Heart left ventricle (tissue), 16 donors: ENCODE results near the gene FBXO5. TPM values are rescaled to one million over a fixed set of nuclear protein-coding genes. Genes with fewer than 3 reads are reported as not detected.
A peak's percentile ranks its signal among the peaks of the same experiment; 100 is the strongest.

Experiments used
- ATAC-seq, 4 donors: fragments of 200-7000 bp; cut with Tn5 transposase; one replicate each; pipeline ENCODE4 v1.9.1; 2020 to 2022; ENCODE audit warnings: moderate library complexity in 4 of 4, mild to moderate bottlenecking in 3 of 4, moderate number of reproducible peaks in 1 of 4
- DNase-seq, 5 donors: peaks; one replicate each; pipeline ENCODE4 v3.0.0-alpha.2; 2020
- H3K27ac ChIP-seq, 12 donors: fragments of 200-600 bp; sonication (generic) in 4 of 12; one replicate each; pipeline versions ENCODE4 v1.5.0 to v1.8.0; 2016 to 2022; ENCODE audit warnings: mild to moderate bottlenecking in 2 of 12
- H3K27me3 ChIP-seq, 9 donors: fragments of 200-600 bp; sonication (generic) in 2 of 9; one replicate each; pipeline versions ENCODE4 v1.5.1 to v1.8.0; 2016 to 2022; ENCODE audit warnings: mild to moderate bottlenecking in 3 of 9
- H3K36me3 ChIP-seq, 9 donors: fragments of 200-600 bp; sonication (generic) in 2 of 9; one replicate each; pipeline versions ENCODE4 v1.5.0 to v1.8.0; 2018 to 2022; ENCODE audit warnings: mild to moderate bottlenecking in 2 of 9
- H3K4me1 ChIP-seq, 12 donors: fragments of 200-600 bp; sonication (generic) in 4 of 12; one replicate each; pipeline versions ENCODE4 v1.5.0 to v1.8.0; 2016 to 2022; ENCODE audit warnings: mild to moderate bottlenecking in 3 of 12
- H3K4me3 ChIP-seq, 12 donors: fragments of 200-600 bp; sonication (generic) in 4 of 12; one replicate each; pipeline versions ENCODE4 v1.5.0 to v1.8.0; 2017 to 2022; ENCODE audit warnings: mild to moderate bottlenecking in 9 of 12, moderate library complexity in 4 of 12
- H3K9me3 ChIP-seq, 12 donors: fragments of 200-600 bp; sonication (generic) in 4 of 12; one replicate each; pipeline versions ENCODE4 v1.5.0 to v1.8.0; 2016 to 2022; ENCODE audit warnings: mild to moderate bottlenecking in 1 of 12
- POLR2A ChIP-seq, 2 donors: fragments of 450-650 bp; IDR thresholded peaks; one replicate each; pipeline ENCODE4 v1.6.1; 2017; ENCODE audit warnings: antibody characterized with exemption in 2 of 2, mild to moderate bottlenecking in 2 of 2, moderate library complexity in 2 of 2
- WGBS, 4 donors: extraction: QIAGEN DNeasy Blood & Tissue Kit in 2 of 4; methylation state at CpG; one replicate each; pipeline versions ENCODE4 v1.1.5 to v1.1.7; 2013 to 2018; 5-methylcytosine and 5-hydroxymethylcytosine counted together
- intact Hi-C, 10 donors: fragments of 100-400 bp; cut with DNase I; formaldehyde crosslinking; loops; one replicate each; pipeline versions ENCODE4 v1.11.1 to v1.14.2; 2022
- polyA plus RNA-seq, 2 donors: library from polyadenylated mRNA; stranded (reverse); fragments of 200-250 nt; gene quantifications; one replicate each; pipeline ENCODE4 v1.2.3, GENCODE V29; 2013
- total RNA-seq, 9 donors: library from RNA; depleted of rRNA in 2 of 9; stranded (reverse); fragments of >200 nt in 2 of 9; fragmentation: NEBNext Ultra II Directional in 3 of 9; extraction: Animal tissue kit (Norgen Biotek cat#: 25700) in 3 of 9; gene quantifications; one replicate each; pipeline versions ENCODE4 v1.1.0 to v1.2.4, GENCODE V29; 2016 to 2023
- TF ChIP-seq, protein P1 (sequence below), 12 donors: fragments of 200-600 bp; sonication (generic) in 4 of 12; IDR thresholded peaks; one replicate each; pipeline versions ENCODE4 v1.5.0 to v1.8.0; 2018 to 2022; ENCODE audit warnings: antibody characterized with exemption in 12 of 12, mild to moderate bottlenecking in 5 of 12
- donor health status: ischemic (EF 13 %, LVEDD 7.1; RV severe dilation, severe dysfunction).
- donor health status: healthy with polysubstance abuse.
- donor health status: DM: no; HTN: yes; CAD: no.
- donor health status: DM: no; HTN: no; CAD: no.
- donor health status: ischemic (EF 25% LVEDD 6.9; RV normal size, moderate dysfunction).
- donor health status: ischemic (EF 25% LVEDD 5.7; RV mildly dilated, moderate dysfunction).
- donor health status: healthy.
- donor health status: DM: yes; HTN: yes; CAD: no.
- donor health status: ischemic (EF 35%, LVEDD 5.7; RV mildly dilated, moderate dysfunction).
- donor health status: nonischemic (EF 11% LVEDD 7.7; RV severe dilation, severe dysfunction).
- donor health status: DM: yes; HTN: yes; CAD: no.
- donor health status: PGD.
- donor health status: ischemic (EF 29% LVEDD 5.4; RV normal size, mild dysfunction).
- donor health status: nonischemic (EF 23%, LVEDD 6.1; RV moderate dilation, normal function).

The FBXO5 gene
- total and polyA plus RNA-seq, 11 donors: 0.65 to 5.1 (median 1.7) TPM

- Histone ChIP-seq H3K27ac (no peak overlapping the region), H3K4me1 (no peaks in the 10 kb centered on the region), H3K9me3 (no peaks in the 10 kb centered on the region), H3K4me3 (no peak overlapping the region), H3K36me3 (no peaks in the 10 kb centered on the region), H3K27me3 (no peaks in the 10 kb centered on the region)
- intact Hi-C loops: loop anchor here in 1 of 10 donors (10.0 kb wide), 1 partner anchor 59 kb away; no protein-coding TSS in a partner anchor
- WGBS, 4 donors: 70 to 84% (median 78%) methylated on average over 2 of the region's 2 CpGs
- no peak for TF ChIP-seq POLR2A (IDR thresholded peaks at IDR 0.05)
- TF ChIP-seq, protein P1, sequence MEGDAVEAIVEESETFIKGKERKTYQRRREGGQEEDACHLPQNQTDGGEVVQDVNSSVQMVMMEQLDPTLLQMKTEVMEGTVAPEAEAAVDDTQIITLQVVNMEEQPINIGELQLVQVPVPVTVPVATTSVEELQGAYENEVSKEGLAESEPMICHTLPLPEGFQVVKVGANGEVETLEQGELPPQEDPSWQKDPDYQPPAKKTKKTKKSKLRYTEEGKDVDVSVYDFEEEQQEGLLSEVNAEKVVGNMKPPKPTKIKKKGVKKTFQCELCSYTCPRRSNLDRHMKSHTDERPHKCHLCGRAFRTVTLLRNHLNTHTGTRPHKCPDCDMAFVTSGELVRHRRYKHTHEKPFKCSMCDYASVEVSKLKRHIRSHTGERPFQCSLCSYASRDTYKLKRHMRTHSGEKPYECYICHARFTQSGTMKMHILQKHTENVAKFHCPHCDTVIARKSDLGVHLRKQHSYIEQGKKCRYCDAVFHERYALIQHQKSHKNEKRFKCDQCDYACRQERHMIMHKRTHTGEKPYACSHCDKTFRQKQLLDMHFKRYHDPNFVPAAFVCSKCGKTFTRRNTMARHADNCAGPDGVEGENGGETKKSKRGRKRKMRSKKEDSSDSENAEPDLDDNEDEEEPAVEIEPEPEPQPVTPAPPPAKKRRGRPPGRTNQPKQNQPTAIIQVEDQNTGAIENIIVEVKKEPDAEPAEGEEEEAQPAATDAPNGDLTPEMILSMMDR (IDR thresholded peaks at IDR 0.05): no peak
- no peak for DNase-seq
- no peak for ATAC-seq
Measured at GRCh38 chr6:153013438-153013837, 30.6 kb upstream of the FBXO5 start.

DNA sequence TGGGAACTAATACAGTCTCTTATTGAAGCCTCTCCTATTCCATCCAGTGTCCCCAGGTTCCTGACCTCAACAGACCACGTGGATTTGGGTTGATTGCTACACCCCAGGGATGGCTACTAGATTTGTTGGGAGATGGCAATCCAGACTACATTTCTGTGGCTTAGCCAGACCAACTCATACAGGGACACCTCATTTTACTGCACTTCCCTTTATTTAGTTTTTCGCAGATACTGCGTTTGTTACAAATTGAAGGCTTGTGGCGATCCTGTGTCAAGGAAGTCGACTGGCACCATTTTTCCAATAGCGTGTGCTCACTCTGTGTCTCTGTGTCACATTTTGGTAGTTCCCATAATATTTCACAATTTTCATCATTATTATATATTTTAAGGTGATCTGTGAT is 30.0 kb upstream of the FBXO5 start:
- TF ChIP-seq, protein P1 (IDR thresholded peaks at IDR 0.05): no peak
- TF ChIP-seq POLR2A (IDR thresholded peaks at IDR 0.05): no peak
- ATAC-seq: no peak
- intact Hi-C loops: loop anchor here in 1 of 10 donors (10.0 kb wide), 1 partner anchor 58 kb away; no protein-coding TSS in a partner anchor
- Histone ChIP-seq H3K4me1 (no peaks in the 10 kb centered on the region), H3K9me3 (no peaks in the 10 kb centered on the region), H3K36me3 (no peaks in the 10 kb centered on the region), H3K4me3 (no peak overlapping the region), H3K27ac (no peak overlapping the region), H3K27me3 (no peaks in the 10 kb centered on the region)
- WGBS, 4 donors: 90 to 92% (median 91%) methylated on average over 6 of the region's 6 CpGs
- no peak for DNase-seq

DNA sequence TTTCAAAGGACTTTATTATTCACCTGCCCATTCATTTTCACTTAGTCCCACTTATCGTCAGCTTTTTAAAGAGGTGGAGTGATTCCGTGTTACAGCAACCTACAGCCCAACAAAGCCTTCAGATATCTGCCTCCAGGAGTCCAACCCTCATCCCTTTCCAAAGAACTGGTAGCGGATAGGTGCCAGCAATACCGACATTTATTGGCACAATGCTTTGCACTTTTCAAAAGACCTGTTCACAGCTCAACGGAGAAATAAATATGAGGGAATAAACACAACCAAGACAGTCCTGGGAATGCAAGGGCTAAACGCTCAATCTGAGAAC is 20.5 kb upstream of the FBXO5 start:
- intact Hi-C loops: loop anchor here in 2 of 10 donors (2.0 kb wide), 2 partner anchors 19 to 21 kb away; partner anchors contain the start of gene FBXO5 (in 1 of the 2)
- DNase-seq (no peak), ATAC-seq (peak in 3 of 4 donors; percentile 13 to 20 (median 13))
- Histone ChIP-seq H3K4me1 (peaks cover 4 to 54% (median 31%) of the 10 kb centered on the region in 12 donors), H3K9me3 (no peaks in the 10 kb centered on the region), H3K27me3 (no peaks in the 10 kb centered on the region), H3K36me3 (peaks cover 0 to 16% (median 2%) of the 10 kb centered on the region in 9 donors), H3K4me3 (peak overlapping the region; percentile 60 to 89 (median 78)), H3K27ac (peak overlapping the region; percentile 75 to 96 (median 90))
- TF ChIP-seq, protein P1 (IDR thresholded peaks at IDR 0.05): no peak
- no peak for TF ChIP-seq POLR2A (IDR thresholded peaks at IDR 0.05)
- 1 to 7% (median 2%) methylated on average over 6 of the region's 6 CpGs for WGBS, 4 donors

GRCh38 chr6:153002613-153003365 is 19.9 kb upstream of the FBXO5 start, which contains the start of gene MTRF1L:
TSS of gene MTRF1L (minus strand) at chr6:153002709. CDS start at chr6:153002685, 24 bp downstream.
- H3K36me3 ChIP-seq: peaks cover 0 to 21% (median 7%) of the 10 kb centered on the region in 9 donors
- H3K27ac ChIP-seq: peak within 1 kb of the TSS; percentile 75 to 96 (median 90)
- H3K27me3 ChIP-seq: no peaks in the 10 kb centered on the region
- no peaks in the 10 kb centered on the region for H3K9me3 ChIP-seq
- TF ChIP-seq, protein P1 (IDR thresholded peaks at IDR 0.05): peak in 1 of 12 donors; percentile 25
- peak; percentile 26 to 82 for TF ChIP-seq POLR2A (IDR thresholded peaks at IDR 0.05)
- WGBS, 4 donors: 0 to 1% (median 0%) methylated on average over 36 to 52 of the region's 52 CpGs
- DNase-seq (peak; percentile 94 to 97 (median 95)), ATAC-seq (peak; percentile 97 to 99 (median 98))
- peaks cover 4 to 58% (median 31%) of the 10 kb centered on the region in 12 donors for H3K4me1 ChIP-seq
- intact Hi-C loops: loop anchor here in 3 of 10 donors (1.0 to 2.0 kb wide), 3 partner anchors 18 to 20 kb away; partner anchors contain the start of gene FBXO5 (in 2 of the 3)
- peak within 1 kb of the TSS; percentile 60 to 89 (median 78) for H3K4me3 ChIP-seq
